H1 (cell line): Measurements from ENCODE around the gene FRMD4A. TPM values are rescaled to one million over a fixed set of nuclear protein-coding genes. Genes with fewer than 3 reads are reported as not detected.

Experiments used
- KDM4A ChIP-seq: IDR thresholded peaks from one replicate; pipeline ENCODE4 v1.7.1; 2012; ENCODE audit warnings: low read depth, mild to moderate bottlenecking, moderate library complexity, low read length, inconsistent platforms; ENCODE audit not compliant: severe bottlenecking
- TBP ChIP-seq: IDR thresholded peaks from 2 replicates; pipeline ENCODE4 v1.6.1; 2011; ENCODE audit warnings: low read depth, low read length, improper control_type of control experiment
- TEAD4 ChIP-seq: IDR thresholded peaks from 2 replicates; pipeline ENCODE4 v1.6.1; 2012; ENCODE audit warnings: low read depth, low read length, inconsistent platforms, mixed read lengths
- YY1 ChIP-seq: IDR thresholded peaks from 2 replicates; pipeline ENCODE4 v1.6.1; 2011; ENCODE audit warnings: low read depth, mild to moderate bottlenecking, low read length
- polyA plus RNA-seq, 7 experiments: library from polyadenylated mRNA; depleted of rRNA in 3 of 7; stranded (reverse) in 5 of 7; unstranded in 2 of 7; fragments of >200 nt in 5 of 7; fragments of 200-250 nt in 2 of 7; gene quantifications; 1 replicate in 5 of 7; 2 replicates in 1 of 7; 4 replicates in 1 of 7; pipeline versions ENCODE4 v1.2.1 to v1.2.3, GENCODE V29; 2011 to 2013; ENCODE audit warnings: missing spikeins in 2 of 7, mixed read lengths in 2 of 7
- total RNA-seq: library from RNA; stranded (reverse); fragmentation: NEBNext Ultra II Directional; extraction: Animal tissue kit (Norgen Biotek cat#: 25700); gene quantifications from 2 replicates; pipeline ENCODE4 v1.2.1, GENCODE V29; 2021

The FRMD4A gene
- total and polyA plus RNA-seq, 2 of the 8 experiments (the other 6 are each of a cell fraction or from before 2014, with no cell fraction given) = 38.6 to 39.6 TPM

GRCh38 chr10:14355750-14356149, 25.0 kb upstream of the FRMD4A start (continued):
- no peak for TF ChIP-seq KDM4A
- no peak for TF ChIP-seq TBP
- no peak for TF ChIP-seq TEAD4
- TF ChIP-seq YY1 = no peak
